Chondrocyte (in vitro differentiated cells): ENCODE results near the gene CADPS. TPM values are rescaled to one million over a fixed set of nuclear protein-coding genes. Genes with fewer than 3 reads are reported as not detected.

Experiments
- DNase-seq: peaks from one replicate; pipeline ENCODE4 v3.0.0; 2021; ENCODE audit warnings: mixed read lengths, low spot score
- H3K27ac Mint-ChIP-seq: one replicate; pipeline ENCODE4 v1.8.0; 2021; ENCODE audit warnings: mild to moderate bottlenecking, moderate library complexity, mixed read lengths; ENCODE audit not compliant: unreplicated experiment
- H3K27me3 Mint-ChIP-seq: 2 replicates; pipeline ENCODE4 v1.8.0; 2021; ENCODE audit warnings: low read depth, mixed read lengths
- H3K36me3 Mint-ChIP-seq: 2 replicates; pipeline ENCODE4 v1.8.0; 2021; ENCODE audit warnings: low read depth, mixed read lengths
- H3K4me1 Mint-ChIP-seq: 2 replicates; pipeline ENCODE4 v1.8.0; 2021; ENCODE audit warnings: low read depth, mild to moderate bottlenecking, mixed read lengths
- H3K4me3 Mint-ChIP-seq: one replicate; pipeline ENCODE4 v1.8.0; 2021; ENCODE audit warnings: mild to moderate bottlenecking, moderate library complexity, mixed read lengths; ENCODE audit not compliant: unreplicated experiment
- H3K9me3 Mint-ChIP-seq: 2 replicates; pipeline ENCODE4 v1.8.0; 2021; ENCODE audit warnings: low read depth, mixed read lengths
- CTCF ChIP-seq: fragments of 200-600 bp; sonication (generic); IDR thresholded peaks from 2 replicates; pipeline ENCODE4 v1.5.0; 2021; ENCODE audit warnings: antibody characterized with exemption, mild to moderate bottlenecking, moderate library complexity
- total RNA-seq: library from RNA; stranded (reverse); gene quantifications from 3 replicates; pipeline ENCODE4 v1.2.1, GENCODE V29; 2021

CADPS gene
- total RNA-seq, 1 donor from 2014 or later = not detected

- Mint-ChIP-seq H3K27me3 (peaks cover 2% of the 10 kb centered on the region), H3K36me3 (no peaks in the 10 kb centered on the region), H3K4me3 (no peak overlapping the region), H3K9me3 (no peaks in the 10 kb centered on the region), H3K4me1 (no peaks in the 10 kb centered on the region), H3K27ac (no peak overlapping the region)
- TF ChIP-seq CTCF = no peak
- no peak for DNase-seq
Measured at GRCh38 chr3:62859203-62859791, 15.9 kb downstream of the CADPS start.

GRCh38 chr3:62845996-62846395 lies 29.2 kb downstream of the CADPS start:
- no peaks in the 10 kb centered on the region for H3K27me3 Mint-ChIP-seq
- H3K27ac Mint-ChIP-seq = no peak overlapping the region
- no peak for TF ChIP-seq CTCF
- no peaks in the 10 kb centered on the region for H3K36me3 Mint-ChIP-seq
- H3K9me3 Mint-ChIP-seq = peaks cover 6% of the 10 kb centered on the region
- no peak for DNase-seq
- H3K4me3 Mint-ChIP-seq = no peak overlapping the region
- H3K4me1 Mint-ChIP-seq = no peaks in the 10 kb centered on the region

GRCh38 chr3:62843508-62843907 lies 31.7 kb downstream of the CADPS start:
- Mint-ChIP-seq H3K4me1 (no peaks in the 10 kb centered on the region), H3K36me3 (no peaks in the 10 kb centered on the region), H3K9me3 (peaks cover 6% of the 10 kb centered on the region), H3K27ac (no peak overlapping the region), H3K27me3 (peaks cover 2% of the 10 kb centered on the region), H3K4me3 (no peak overlapping the region)
- no peak for TF ChIP-seq CTCF
- no peak for DNase-seq

- H3K9me3 Mint-ChIP-seq = no peaks in the 10 kb centered on the region
- DNase-seq = no peak
- H3K36me3 Mint-ChIP-seq = no peaks in the 10 kb centered on the region
- peaks cover 2% of the 10 kb centered on the region for H3K27me3 Mint-ChIP-seq
- H3K27ac Mint-ChIP-seq = no peak overlapping the region
- no peak overlapping the region for H3K4me3 Mint-ChIP-seq
- no peaks in the 10 kb centered on the region for H3K4me1 Mint-ChIP-seq
- TF ChIP-seq CTCF = no peak
Measured at GRCh38 chr3:62839748-62840147, 35.5 kb downstream of the CADPS start.

GRCh38 chr3:62837145-62837787 lies 38.0 kb downstream of the CADPS start:
- TF ChIP-seq CTCF = no peak
- Mint-ChIP-seq H3K4me3 (no peak overlapping the region), H3K4me1 (no peaks in the 10 kb centered on the region), H3K27me3 (peaks cover 2% of the 10 kb centered on the region), H3K27ac (no peak overlapping the region), H3K36me3 (no peaks in the 10 kb centered on the region), H3K9me3 (no peaks in the 10 kb centered on the region)
- no peak for DNase-seq
